ENCODE measurements around the gene GRXCR1. TPM values are rescaled to one million over a fixed set of nuclear protein-coding genes. Genes with fewer than 3 reads are reported as not detected.

Gene GRXCR1
- total and polyA plus RNA-seq, 3 donors from 2014 or later: 0.39 to 0.57 TPM; not detected in 1

DNA sequence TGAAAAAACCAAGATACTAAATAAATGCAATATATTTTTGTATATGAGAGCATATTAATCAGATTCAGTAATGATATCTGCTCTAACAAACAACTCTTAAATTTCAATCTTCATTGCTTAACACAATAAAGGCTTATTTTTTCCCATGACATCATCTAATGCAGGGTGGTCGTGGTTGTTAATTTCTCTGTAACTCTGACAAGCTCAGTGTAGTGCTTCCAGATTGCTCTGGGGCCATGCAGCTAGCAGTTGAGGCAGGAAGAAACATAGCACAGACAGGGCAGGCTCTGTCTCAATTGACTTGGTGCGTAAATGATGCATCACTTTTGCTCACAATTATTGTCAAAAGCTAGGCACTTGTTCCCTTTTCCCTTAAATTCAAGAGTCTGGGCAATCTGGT is 869 bp upstream of the GRXCR1 start:
- no peak overlapping the region for H3K27ac ChIP-seq

DNA sequence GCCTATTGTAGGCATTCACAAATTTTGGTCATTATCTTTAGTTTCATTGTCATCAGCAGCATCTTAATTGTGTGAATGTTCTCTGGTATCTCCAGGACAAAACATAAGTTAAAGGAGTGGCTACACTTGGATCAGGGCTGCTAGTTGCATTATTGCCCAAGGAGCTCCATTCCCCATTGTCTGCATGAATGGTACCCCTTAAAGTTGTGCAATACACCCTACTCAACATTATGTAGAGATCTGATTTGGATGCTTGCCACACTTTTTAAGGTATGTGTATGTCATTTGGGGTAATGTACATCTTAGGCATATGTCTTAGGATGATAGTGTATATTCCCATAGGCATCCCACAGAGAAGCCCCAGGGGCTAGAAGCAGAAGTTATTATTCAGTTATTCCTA is 2.9 kb downstream of the GRXCR1 start:
- Histone ChIP-seq H3K36me3 (ENCODE audit: low read depth, missing control alignments) (no peaks in the 10 kb centered on the region), H3K9me3 (no peaks in the 10 kb centered on the region), H3K4me1 (no peaks in the 10 kb centered on the region), H3K27ac (no peak overlapping the region), H3K4me3 (no peak overlapping the region), H3K27me3 (no peaks in the 10 kb centered on the region)
- no peak for TF ChIP-seq POLR2A (IDR thresholded peaks at IDR 0.05)
- TF ChIP-seq, protein P1, sequence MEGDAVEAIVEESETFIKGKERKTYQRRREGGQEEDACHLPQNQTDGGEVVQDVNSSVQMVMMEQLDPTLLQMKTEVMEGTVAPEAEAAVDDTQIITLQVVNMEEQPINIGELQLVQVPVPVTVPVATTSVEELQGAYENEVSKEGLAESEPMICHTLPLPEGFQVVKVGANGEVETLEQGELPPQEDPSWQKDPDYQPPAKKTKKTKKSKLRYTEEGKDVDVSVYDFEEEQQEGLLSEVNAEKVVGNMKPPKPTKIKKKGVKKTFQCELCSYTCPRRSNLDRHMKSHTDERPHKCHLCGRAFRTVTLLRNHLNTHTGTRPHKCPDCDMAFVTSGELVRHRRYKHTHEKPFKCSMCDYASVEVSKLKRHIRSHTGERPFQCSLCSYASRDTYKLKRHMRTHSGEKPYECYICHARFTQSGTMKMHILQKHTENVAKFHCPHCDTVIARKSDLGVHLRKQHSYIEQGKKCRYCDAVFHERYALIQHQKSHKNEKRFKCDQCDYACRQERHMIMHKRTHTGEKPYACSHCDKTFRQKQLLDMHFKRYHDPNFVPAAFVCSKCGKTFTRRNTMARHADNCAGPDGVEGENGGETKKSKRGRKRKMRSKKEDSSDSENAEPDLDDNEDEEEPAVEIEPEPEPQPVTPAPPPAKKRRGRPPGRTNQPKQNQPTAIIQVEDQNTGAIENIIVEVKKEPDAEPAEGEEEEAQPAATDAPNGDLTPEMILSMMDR (IDR thresholded peaks at IDR 0.05): no peak
- intact Hi-C loops (cut with DNase I; ENCODE audit: low total_unique reads): no loop called here
- DNase-seq: no peak

More for the DNA sequence above, 869 bp upstream of the GRXCR1 start:
- Histone ChIP-seq H3K4me1 (no peaks in the 10 kb centered on the region), H3K27me3 (no peaks in the 10 kb centered on the region), H3K9me3 (no peaks in the 10 kb centered on the region), H3K4me3 (no peak overlapping the region), H3K36me3 (ENCODE audit: low read depth, missing control alignments) (no peaks in the 10 kb centered on the region)
- intact Hi-C loops (cut with DNase I; ENCODE audit: low total_unique reads): no loop called here
- no peak for TF ChIP-seq POLR2A (IDR thresholded peaks at IDR 0.05)
- TF ChIP-seq, protein P1 (IDR thresholded peaks at IDR 0.05): no peak
- 67 to 88% methylated on average over 2 of the region's 2 CpGs for WGBS, 2 donors
- no peak for DNase-seq

DNA sequence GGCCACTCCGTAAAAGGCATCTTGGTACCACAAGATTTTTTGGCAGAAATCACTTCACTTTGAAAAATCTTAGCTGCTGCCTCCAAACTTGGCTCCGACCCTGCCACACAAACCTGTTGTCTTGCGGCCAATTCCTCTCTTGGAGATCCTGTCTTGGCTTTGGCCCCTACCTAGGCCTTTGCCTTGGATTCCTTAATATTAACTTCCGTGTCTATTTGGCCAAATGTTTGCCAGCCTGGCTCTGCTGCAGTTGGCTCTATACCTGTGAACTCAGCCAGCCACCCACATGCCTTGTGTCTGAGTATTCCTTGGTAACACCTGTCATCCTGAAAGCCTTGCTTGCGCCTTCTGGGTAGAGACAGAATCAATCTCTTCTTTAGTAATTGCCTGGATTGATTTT is 12.5 kb downstream of the GRXCR1 start:
- no peak for DNase-seq
- 85 to 86% methylated on average over 5 of the region's 5 CpGs for WGBS, 2 donors
- intact Hi-C loops (cut with DNase I; ENCODE audit: low total_unique reads): no loop called here
- no peaks in the 10 kb centered on the region for H3K36me3 ChIP-seq (ENCODE audit: low read depth, missing control alignments)
- no peaks in the 10 kb centered on the region for H3K9me3 ChIP-seq
- no peaks in the 10 kb centered on the region for H3K4me1 ChIP-seq
- no peak overlapping the region for H3K4me3 ChIP-seq
- no peak overlapping the region for H3K27ac ChIP-seq
- TF ChIP-seq POLR2A (IDR thresholded peaks at IDR 0.05): no peak
- TF ChIP-seq, protein P1 (IDR thresholded peaks at IDR 0.05): no peak
- H3K27me3 ChIP-seq: no peaks in the 10 kb centered on the region

DNA sequence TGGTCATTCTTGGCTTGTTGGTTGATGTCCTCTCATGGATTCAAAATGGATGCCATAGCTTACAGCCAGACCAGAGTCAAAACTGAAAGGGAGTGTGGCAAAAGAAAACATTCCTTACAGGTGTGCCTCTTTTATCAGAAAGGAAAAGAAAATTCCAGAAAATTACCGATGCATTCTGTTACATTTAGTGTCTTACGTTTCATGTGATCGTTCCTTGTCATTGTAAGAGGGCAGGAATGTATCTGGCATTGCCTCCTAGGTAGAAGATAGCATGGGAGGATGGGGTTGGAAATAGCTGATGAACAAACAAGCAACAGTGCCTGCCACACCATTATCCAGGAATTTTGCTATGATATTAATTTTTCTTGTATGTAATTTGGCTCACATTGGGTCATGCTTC is 13.1 kb downstream of the GRXCR1 start:
- TF ChIP-seq, protein P1 (IDR thresholded peaks at IDR 0.05): no peak
- no peak for TF ChIP-seq POLR2A (IDR thresholded peaks at IDR 0.05)
- WGBS, 2 donors: 81 to 89% methylated on average over 3 of the region's 3 CpGs
- Histone ChIP-seq H3K4me1 (no peaks in the 10 kb centered on the region), H3K4me3 (no peak overlapping the region), H3K36me3 (ENCODE audit: low read depth, missing control alignments) (no peaks in the 10 kb centered on the region), H3K27me3 (no peaks in the 10 kb centered on the region), H3K27ac (no peak overlapping the region), H3K9me3 (no peaks in the 10 kb centered on the region)
- intact Hi-C loops (cut with DNase I; ENCODE audit: low total_unique reads): no loop called here
- DNase-seq: no peak

DNA sequence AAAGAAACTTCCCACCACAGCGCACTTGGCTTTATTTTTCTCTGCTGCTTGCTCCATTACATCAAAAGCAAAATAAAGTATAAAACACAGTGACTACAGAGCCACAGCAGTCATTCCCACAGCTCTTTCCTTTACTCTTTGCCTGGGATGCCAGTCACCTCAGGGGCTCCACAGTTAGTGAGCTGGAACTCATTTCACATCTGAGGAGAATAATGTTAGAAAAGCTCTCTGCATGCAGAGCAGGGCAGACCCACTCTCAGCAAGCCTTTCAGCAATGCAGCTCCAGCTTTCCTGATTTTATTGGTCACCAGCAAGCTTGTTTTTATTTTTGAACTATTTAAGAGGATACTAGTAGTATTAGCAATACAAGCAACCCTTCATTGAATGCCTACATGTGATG is 13.8 kb downstream of the GRXCR1 start:
- Histone ChIP-seq H3K27me3 (no peaks in the 10 kb centered on the region), H3K4me3 (no peak overlapping the region), H3K9me3 (no peaks in the 10 kb centered on the region), H3K27ac (no peak overlapping the region), H3K4me1 (no peaks in the 10 kb centered on the region), H3K36me3 (ENCODE audit: low read depth, missing control alignments) (no peaks in the 10 kb centered on the region)
- TF ChIP-seq POLR2A (IDR thresholded peaks at IDR 0.05): no peak
- TF ChIP-seq, protein P1 (IDR thresholded peaks at IDR 0.05): no peak
- 93 to 95% methylated on average over 1 of the region's 1 CpG for WGBS, 2 donors
- DNase-seq: no peak
- intact Hi-C loops (cut with DNase I; ENCODE audit: low total_unique reads): no loop called here
